HepG2 (cell line): Measurements from ENCODE around the gene MAT2A. TPM values are rescaled to one million over a fixed set of nuclear protein-coding genes. Genes with fewer than 3 reads are reported as not detected.

Experiments used
- AHR ChIP-seq: IDR thresholded peaks from 2 replicates; pipeline ENCODE4 v1.6.1; 2018; ENCODE audit warnings: missing genetic modification reagents, missing compliant biosample characterization
- ATF6 ChIP-seq: sonication (generic); formaldehyde crosslinking; conservative IDR thresholded peaks from 2 replicates; pipeline ENCODE4 v1.4.0; 2020; ENCODE audit warnings: missing genetic modification reagents
- CREB1 ChIP-seq, 2 experiments: fragments of 450-650 bp in 1 of 2; IDR thresholded peaks; 2 replicates each; pipeline ENCODE4 v1.6.1; 2016 to 2017; ENCODE audit warnings: control low read depth in 1 of 2, mild to moderate bottlenecking in 1 of 2, missing compliant biosample characterization in 1 of 2, missing genetic modification characterization in 1 of 2
- FOXK1 ChIP-seq: sonication (generic); formaldehyde crosslinking; IDR thresholded peaks from 2 replicates; pipeline ENCODE4 v1.4.0; 2020; ENCODE audit warnings: low read depth, missing genetic modification reagents, borderline replicate concordance
- HNF1B ChIP-seq: sonication (generic); formaldehyde crosslinking; IDR thresholded peaks from 2 replicates; pipeline ENCODE4 v1.5.1; 2020; ENCODE audit warnings: mild to moderate bottlenecking, moderate library complexity, missing genetic modification reagents
- HOXA5 ChIP-seq: sonication (generic); formaldehyde crosslinking; IDR thresholded peaks from 2 replicates; pipeline ENCODE4 v1.4.0; 2020; ENCODE audit warnings: missing genetic modification reagents
- MZF1 ChIP-seq: sonication (generic); formaldehyde crosslinking; IDR thresholded peaks from 2 replicates; pipeline ENCODE4 v1.8.1; 2023; ENCODE audit warnings: mild to moderate bottlenecking, missing genetic modification reagents, borderline replicate concordance
- RFXANK ChIP-seq: IDR thresholded peaks from 2 replicates; pipeline ENCODE4 v1.6.1; 2016
- SSRP1 ChIP-seq: IDR thresholded peaks from 2 replicates; pipeline ENCODE4 v1.6.1; 2016; ENCODE audit warnings: control low read depth
- ZHX1 ChIP-seq: sonication (generic); formaldehyde crosslinking; IDR thresholded peaks from 2 replicates; pipeline ENCODE4 v1.8.1; 2022; ENCODE audit warnings: low read depth, mild to moderate bottlenecking, missing genetic modification reagents
- ZNF138 ChIP-seq: sonication (generic); formaldehyde crosslinking; IDR thresholded peaks from 2 replicates; pipeline ENCODE4 v1.5.0; 2020; ENCODE audit warnings: mild to moderate bottlenecking, low read depth, missing genetic modification reagents
- ZNF20 ChIP-seq: sonication (generic); formaldehyde crosslinking; IDR thresholded peaks from 2 replicates; pipeline ENCODE4 v1.4.0; 2020; ENCODE audit warnings: mild to moderate bottlenecking, moderate library complexity, missing genetic modification reagents
- ZNF414 ChIP-seq: sonication (generic); formaldehyde crosslinking; IDR thresholded peaks from 2 replicates; pipeline ENCODE4 v1.5.0; 2020; ENCODE audit warnings: missing genetic modification reagents
- ZNF512B ChIP-seq: sonication (generic); formaldehyde crosslinking; IDR thresholded peaks from 2 replicates; pipeline ENCODE4 v1.5.1; 2020; ENCODE audit warnings: missing genetic modification reagents, mild to moderate bottlenecking, borderline replicate concordance
- ZNF615 ChIP-seq: sonication (generic); formaldehyde crosslinking; IDR thresholded peaks from 2 replicates; pipeline ENCODE4 v1.5.0; 2020; ENCODE audit warnings: mild to moderate bottlenecking, missing genetic modification reagents, borderline replicate concordance
- ZNF772 ChIP-seq: sonication (generic); formaldehyde crosslinking; IDR thresholded peaks from 2 replicates; pipeline ENCODE4 v1.5.0; 2020; ENCODE audit warnings: mild to moderate bottlenecking, missing genetic modification reagents
- polyA plus RNA-seq, 8 experiments: library from polyadenylated mRNA; depleted of rRNA in 3 of 8; stranded (reverse) in 7 of 8; unstranded in 1 of 8; fragments of >200 nt; fragmentation: Illumina TruSeq in 4 of 8; extraction: Trizol in 4 of 8; gene quantifications; 2 replicates each; pipeline versions ENCODE4 v1.2.1 to v1.2.3, GENCODE V29; 2011 to 2016; ENCODE audit warnings: low read depth in 4 of 8, missing spikeins in 1 of 8, mixed read lengths in 1 of 8; ENCODE audit not compliant: insufficient read depth in 1 of 8
- total RNA-seq, 5 experiments: library from RNA; depleted of rRNA; stranded (reverse); fragments of >200 nt; fragmentation: Illumina TruSeq; extraction: Trizol; gene quantifications; 2 replicates each; pipeline ENCODE4 v1.2.3, GENCODE V29; 2016; ENCODE audit warnings: low read depth in 1 of 5

MAT2A gene
- total and polyA plus RNA-seq, 2 of the 13 experiments (the other 11 are each of a cell fraction or from before 2014, with no cell fraction given), result 155 to 331 TPM

GRCh38 chr2:85584857-85585780 lies 46.2 kb downstream of the MAT2A start (continued):
- peak; percentile 78; the same call in 1 of the 2 replicates for TF ChIP-seq ZNF512B (CRISPR knock-in tag)
- TF ChIP-seq ZNF414 (CRISPR knock-in tag), result 0 out of 2 replicates have a peak, but pooled peaks have one; percentile 39
- no peak for TF ChIP-seq MZF1 (CRISPR knock-in tag)
- no peak for TF ChIP-seq AHR (CRISPR knock-in tag)
- TF ChIP-seq RFXANK (CRISPR knock-in tag), result peak; percentile 78; the same call in 1 of the 2 replicates
- TF ChIP-seq FOXK1, result peak; percentile 74
- TF ChIP-seq SSRP1 (CRISPR knock-in tag), result no peak; the same call in none of the 2 replicates
- no peak for TF ChIP-seq ZNF138 (CRISPR knock-in tag)
- no peak for TF ChIP-seq ZHX1 (CRISPR knock-in tag)
- TF ChIP-seq HOXA5 (CRISPR knock-in tag), result no peak; the same call in 1 of the 2 replicates
- TF ChIP-seq ATF6 (CRISPR knock-in tag), result no peak
- peak; percentile 40; the same call in 1 of the 2 replicates for TF ChIP-seq CREB1 (IDR thresholded peaks at IDR 0.05)
- peak; percentile 70 for TF ChIP-seq CREB1 (CRISPR knock-in tag; IDR thresholded peaks at IDR 0.05)
- peak; percentile 85 for TF ChIP-seq HNF1B (CRISPR knock-in tag)
- TF ChIP-seq ZNF615, result no peak
- TF ChIP-seq ZNF772 (CRISPR knock-in tag), result peak; percentile 47
- no peak for TF ChIP-seq ZNF20 (CRISPR knock-in tag)
